Stomach (tissue), 9 donors: ENCODE data around the gene GAMT. TPM values are rescaled to one million over a fixed set of nuclear protein-coding genes. Genes with fewer than 3 reads are reported as not detected.

Source experiments
- DNase-seq, 2 donors: peaks; one replicate each; pipeline versions ENCODE4 v3.0.0 to v3.0.0-alpha.2; 2013 to 2019
- H3K27ac ChIP-seq, 5 donors: fragments of 200-600 bp in 4 of 5; sonication (generic) in 4 of 5; one replicate each; pipeline ENCODE4 v1.5.1; 2013 to 2019; ENCODE audit warnings: mild to moderate bottlenecking in 1 of 5, moderate library complexity in 1 of 5
- H3K27me3 ChIP-seq, 3 donors: fragments of 200-600 bp; sonication (generic); one replicate each; pipeline ENCODE4 v1.5.1; 2017 to 2019; ENCODE audit warnings: mixed run types in 1 of 3
- H3K36me3 ChIP-seq, 4 donors: fragments of 200-600 bp; sonication (generic); 1 replicate in 3 of 4; 2 replicates in 1 of 4; pipeline ENCODE4 v1.5.1; 2016 to 2019
- H3K4me1 ChIP-seq, 4 donors: fragments of 200-600 bp; sonication (generic); one replicate each; pipeline ENCODE4 v1.5.1; 2016 to 2019
- H3K4me3 ChIP-seq, 4 donors: fragments of 200-600 bp; sonication (generic) in 3 of 4; one replicate each; pipeline ENCODE4 v1.5.1; 2016 to 2019; ENCODE audit warnings: mild to moderate bottlenecking in 1 of 4
- H3K9me3 ChIP-seq, 4 donors: fragments of 200-600 bp; sonication (generic); one replicate each; pipeline ENCODE4 v1.5.1; 2016 to 2019
- CTCF ChIP-seq, 7 experiments: fragments of 450-650 bp in 4 of 7; fragments of 200-600 bp in 3 of 7; sonication (generic) in 3 of 7; IDR thresholded peaks; one replicate each; pipeline ENCODE4 v1.5.1; 2016 to 2019; ENCODE audit warnings: antibody characterized with exemption in 7 of 7, control low read depth in 2 of 7, mild to moderate bottlenecking in 1 of 7
- EP300 ChIP-seq: sonication (generic); formaldehyde crosslinking; IDR thresholded peaks from one replicate; pipeline ENCODE4 v1.6.1; 2017; ENCODE audit warnings: antibody characterized with exemption
- POLR2A ChIP-seq, 4 donors: fragments of 450-650 bp; IDR thresholded peaks; one replicate each; pipeline ENCODE4 v1.6.1; 2016; ENCODE audit warnings: antibody characterized with exemption in 4 of 4, control low read depth in 2 of 4, mild to moderate bottlenecking in 1 of 4, moderate library complexity in 1 of 4
- POLR2AphosphoS5 ChIP-seq, 3 donors: sonication (generic); formaldehyde crosslinking; IDR thresholded peaks; one replicate each; pipeline ENCODE4 v1.6.1; 2016; ENCODE audit warnings: antibody characterized with exemption in 3 of 3
- WGBS, 5 donors: extraction: QIAGEN DNeasy Blood & Tissue Kit in 3 of 5; methylation state at CpG; one replicate each; pipeline versions ENCODE4 v1.1.5 to v1.1.7; 2013 to 2018; 5-methylcytosine and 5-hydroxymethylcytosine counted together
- intact Hi-C: fragments of 100-400 bp; cut with DNase I; formaldehyde crosslinking; loops from one replicate; pipeline ENCODE4 v1.15.1; 2023; ENCODE audit warnings: low total_unique reads
- polyA plus RNA-seq, 3 donors: library from polyadenylated mRNA; stranded (reverse); fragments of 200-250 nt; gene quantifications; one replicate each; pipeline ENCODE4 v1.2.3, GENCODE V29; 2013
- total RNA-seq, 5 donors: library from RNA; depleted of rRNA; stranded (reverse); fragments of >200 nt; gene quantifications; one replicate each; pipeline versions ENCODE4 v1.1.0 to v1.2.3, GENCODE V29; 2014 to 2016
- donor health status: healthy with polysubstance abuse.
- donor health status: Bipolar disorder and iron deficiency.
- donor health status: healthy.

Gene GAMT
- total and polyA plus RNA-seq, 8 donors: 2.6 to 102 (median 21.2) TPM; not detected in 2

- intact Hi-C loops: no loop called here
- WGBS, 5 donors: 0 to 3% (median 0%) methylated on average over 11 to 69 of the region's 69 CpGs
- H3K4me3 ChIP-seq: peak overlapping the region; percentile 97 to 100 (median 100)
- DNase-seq: peak; percentile 51 to 82
- peaks cover 0 to under 1% (median 0%) of the 10 kb centered on the region in 3 donors for H3K27me3 ChIP-seq
- H3K4me1 ChIP-seq: peaks cover 46 to 69% (median 65%) of the 10 kb centered on the region in 4 donors
- no peaks in the 10 kb centered on the region for H3K9me3 ChIP-seq
- no peak for TF ChIP-seq POLR2AphosphoS5 (IDR thresholded peaks at IDR 0.05)
- no peak for TF ChIP-seq CTCF (IDR thresholded peaks at IDR 0.05)
- TF ChIP-seq POLR2A (IDR thresholded peaks at IDR 0.05): no peak
- no peak for TF ChIP-seq EP300
- peak overlapping the region; percentile 88 to 98 (median 96) for H3K27ac ChIP-seq
- peaks cover 12 to 22% (median 18%) of the 10 kb centered on the region in 4 donors for H3K36me3 ChIP-seq
Observed at GRCh38 chr19:1408300-1409203, 7.2 kb upstream of the GAMT start.

GRCh38 chr19:1407528-1408299 lies 6.4 kb upstream of the GAMT start, which contains the start of gene DAZAP1:
DAZAP1 (plus strand) TSS chr19:1407586; CDS start chr19:1407774, 188 bp downstream.
- H3K4me1 ChIP-seq: peaks cover 38 to 67% (median 63%) of the 10 kb centered on the region in 4 donors
- H3K9me3 ChIP-seq: no peaks in the 10 kb centered on the region
- no peak for TF ChIP-seq CTCF (IDR thresholded peaks at IDR 0.05)
- TF ChIP-seq POLR2A (IDR thresholded peaks at IDR 0.05): no peak
- TF ChIP-seq POLR2AphosphoS5 (IDR thresholded peaks at IDR 0.05): no peak
- TF ChIP-seq EP300: no peak
- H3K27me3 ChIP-seq: peaks cover 0 to 5% (median 0%) of the 10 kb centered on the region in 3 donors
- peak within 1 kb of the TSS; percentile 88 to 98 (median 96) for H3K27ac ChIP-seq
- DNase-seq: peak in 1 of 2 donors; percentile 52
- peak within 1 kb of the TSS; percentile 97 to 100 (median 100) for H3K4me3 ChIP-seq
- intact Hi-C loops: no loop called here
- 0 to 1% (median 0%) methylated on average over 9 to 121 of the region's 121 CpGs for WGBS, 5 donors
- peaks cover 4 to 14% (median 11%) of the 10 kb centered on the region in 4 donors for H3K36me3 ChIP-seq

GRCh38 chr19:1406774-1407527 lies 5.6 kb upstream of the GAMT start:
- TF ChIP-seq POLR2AphosphoS5 (IDR thresholded peaks at IDR 0.05) (peak; percentile 42 to 86 (median 73)), CTCF (IDR thresholded peaks at IDR 0.05) (peak in 2 of 7 experiments; percentile 29 to 35), EP300 (no peak), POLR2A (IDR thresholded peaks at IDR 0.05) (no peak)
- Histone ChIP-seq H3K4me1 (peaks cover 30 to 67% (median 63%) of the 10 kb centered on the region in 4 donors), H3K36me3 (peaks cover 0 to 10% (median 8%) of the 10 kb centered on the region in 4 donors), H3K9me3 (no peaks in the 10 kb centered on the region), H3K27me3 (peaks cover 0 to 8% (median 0%) of the 10 kb centered on the region in 3 donors), H3K27ac (peak overlapping the region; percentile 82 to 98 (median 88)), H3K4me3 (peak overlapping the region; percentile 52 to 100 (median 98))
- intact Hi-C loops: no loop called here
- peak; percentile 100 for DNase-seq
- WGBS, 5 donors: 0 to 2% (median 0%) methylated on average over 47 to 72 of the region's 72 CpGs
